A549 (cell line): ENCODE measurements around the gene CRB2. TPM values are rescaled to one million over a fixed set of nuclear protein-coding genes. Genes with fewer than 3 reads are reported as not detected.

ENCODE experiments used
- ATAC-seq, 2 experiments: fragments of 200-7000 bp in 1 of 2; fragments of >200 bp in 1 of 2; cut with Nextera tagmentation in 1 of 2; cut with Tn5 transposase in 1 of 2; 3 replicates each; pipeline versions ENCODE4 v1.8.0 to v1.9.1; 2018 to 2020; ENCODE audit warnings: mild to moderate bottlenecking in 1 of 2, moderate library complexity in 1 of 2
- CTCF ChIA-PET: fragments of 300-600 bp; sonication (Branson Sonifier 250); formaldehyde crosslinking; extraction: SDS; loops from one replicate; lab custom pipeline; 2021; ENCODE audit warnings: antibody characterized with exemption, inconsistent platforms; lab: Yijun Ruan, JAX
- POLR2A ChIA-PET: fragments of 350-600 bp; formaldehyde crosslinking; extraction: SDS; loops from one replicate; lab custom pipeline; 2021; ENCODE audit warnings: antibody characterized with exemption, inconsistent platforms; lab: Yijun Ruan, JAX
- DNase-seq, 2 experiments: peaks; one replicate each; pipeline versions ENCODE4 v3.0.0 to v3.0.0-alpha.2; 2011 to 2016; ENCODE audit warnings: low read depth in 1 of 2, low spot score in 1 of 2
- FAIRE-seq: peaks from 2 replicates; lab custom pipeline; 2011; peaks lifted over from hg19 to GRCh38; lab: Jason Lieb, UNC
- H3K27ac ChIP-seq, 2 experiments: fragments of >200 bp; sonication (Bioruptor Twin); formaldehyde crosslinking; 3 replicates each; pipeline ENCODE4 v1.5.1; 2016 to 2017
- H3K4me1 ChIP-seq: fragments of >200 bp; sonication (Bioruptor Twin); formaldehyde crosslinking; 3 replicates; pipeline ENCODE4 v1.6.1; 2016
- H3K4me2 ChIP-seq: fragments of >200 bp; sonication (Bioruptor Twin); formaldehyde crosslinking; 3 replicates; pipeline ENCODE4 v1.6.1; 2016
- H3K4me3 ChIP-seq: fragments of >200 bp; sonication (Bioruptor Twin); formaldehyde crosslinking; 3 replicates; pipeline ENCODE4 v1.5.1; 2016
- H3K9me3 ChIP-seq: fragments of >200 bp; sonication (Bioruptor Twin); formaldehyde crosslinking; 3 replicates; pipeline ENCODE4 v1.6.1; 2016
- CBX2 ChIP-seq: fragments of 200-600 bp; sonication (generic); IDR thresholded peaks from 2 replicates; pipeline ENCODE4 v1.6.1; 2016; ENCODE audit warnings: low read depth, mild to moderate bottlenecking, borderline replicate concordance
- CBX8 ChIP-seq: fragments of 200-600 bp; sonication (generic); IDR thresholded peaks from 2 replicates; pipeline ENCODE4 v1.6.1; 2016
- CEBPB ChIP-seq, 2 experiments: fragments of >200 bp in 1 of 2; sonication (Bioruptor Twin) in 1 of 2; formaldehyde crosslinking in 1 of 2; IDR thresholded peaks; 2 replicates each; pipeline ENCODE4 v1.6.1; 2012 to 2016
- CTCF ChIP-seq: fragments of >200 bp; sonication (Bioruptor Twin); formaldehyde crosslinking; IDR thresholded peaks from 3 replicates; pipeline ENCODE4 v1.5.1; 2016
- E2F6 ChIP-seq: IDR thresholded peaks from 2 replicates; pipeline ENCODE4 v1.6.1; 2012; ENCODE audit warnings: low read depth, borderline replicate concordance
- EHF ChIP-seq: fragments of 250-450 bp; sonication (Bioruptor Pico); IDR thresholded peaks from 2 replicates; pipeline ENCODE4 v1.5.0; 2020; ENCODE audit warnings: mild to moderate bottlenecking
- EP300 ChIP-seq, 2 experiments: fragments of >200 bp; sonication (Bioruptor Twin); formaldehyde crosslinking; IDR thresholded peaks; 2 replicates in 1 of 2; 3 replicates in 1 of 2; pipeline ENCODE4 v1.6.1; 2016 to 2017
- ESRRA ChIP-seq: fragments of 150-350 bp; IDR thresholded peaks from 2 replicates; pipeline ENCODE4 v1.6.1; 2014; ENCODE audit warnings: mild to moderate bottlenecking, low read length, borderline replicate concordance
- FOXS1 ChIP-seq: fragments of 250-450 bp; sonication (Bioruptor Pico); IDR thresholded peaks from 2 replicates; pipeline ENCODE4 v1.5.0; 2020; ENCODE audit warnings: mild to moderate bottlenecking, moderate library complexity
- HDAC2 ChIP-seq: fragments of 200-600 bp; sonication (generic); IDR thresholded peaks from 2 replicates; pipeline ENCODE4 v1.6.1; 2016
- HOXA7 ChIP-seq: fragments of 250-450 bp; sonication (Bioruptor Pico); IDR thresholded peaks from 2 replicates; pipeline ENCODE4 v1.5.0; 2020; ENCODE audit warnings: mild to moderate bottlenecking, moderate library complexity
- HOXB5 ChIP-seq: fragments of 250-450 bp; sonication (Bioruptor Pico); IDR thresholded peaks from 2 replicates; pipeline ENCODE4 v1.5.0; 2020; ENCODE audit warnings: mild to moderate bottlenecking, moderate library complexity
- JUN ChIP-seq, 2 experiments: fragments of >200 bp; sonication (Bioruptor Twin); formaldehyde crosslinking; IDR thresholded peaks; 2 replicates in 1 of 2; 3 replicates in 1 of 2; pipeline ENCODE4 v1.6.1; 2016 to 2017
- JUNB ChIP-seq: fragments of >200 bp; sonication (Bioruptor Twin); formaldehyde crosslinking; IDR thresholded peaks from 2 replicates; pipeline ENCODE4 v1.6.1; 2016
- MAFK ChIP-seq: fragments of 450-650 bp; IDR thresholded peaks from 2 replicates; pipeline ENCODE4 v1.6.1; 2014; ENCODE audit not compliant: partially characterized antibody
- MAZ ChIP-seq: fragments of 150-350 bp; IDR thresholded peaks from 2 replicates; pipeline ENCODE4 v1.6.1; 2014; ENCODE audit warnings: antibody characterized with exemption, low read depth, low read length, borderline replicate concordance
- NFE2L2 ChIP-seq: fragments of 150-350 bp; conservative IDR thresholded peaks from 2 replicates; pipeline ENCODE4 v1.6.1; 2014; ENCODE audit warnings: low read length
- PHF8 ChIP-seq: fragments of 200-600 bp; sonication (generic); IDR thresholded peaks from 2 replicates; pipeline ENCODE4 v1.6.1; 2016; ENCODE audit warnings: low read depth, mild to moderate bottlenecking, antibody characterized with exemption, moderate library complexity, borderline replicate concordance
- POLR2A ChIP-seq: IDR thresholded peaks from 2 replicates; pipeline ENCODE4 v1.6.1; 2012; ENCODE audit warnings: mild to moderate bottlenecking, low read length
- POLR2AphosphoS2 ChIP-seq: conservative IDR thresholded peaks from 2 replicates; pipeline ENCODE4 v1.6.1; 2012; ENCODE audit warnings: low read length, improper control_type of control experiment, inconsistent platforms
- RCOR1 ChIP-seq: fragments of 150-350 bp; IDR thresholded peaks from 2 replicates; pipeline ENCODE4 v1.6.1; 2014; ENCODE audit warnings: antibody characterized with exemption, low read length, low read depth
- RFX5 ChIP-seq: fragments of 450-650 bp; IDR thresholded peaks from 2 replicates; pipeline ENCODE4 v1.7.1; 2014; ENCODE audit warnings: antibody characterized with exemption, mild to moderate bottlenecking, moderate library complexity
- RNF2 ChIP-seq: fragments of 200-600 bp; sonication (generic); IDR thresholded peaks from 2 replicates; pipeline ENCODE4 v1.6.1; 2016; ENCODE audit warnings: low read depth, mild to moderate bottlenecking, antibody characterized with exemption, moderate library complexity, borderline replicate concordance
- TFCP2L1 ChIP-seq: fragments of 250-450 bp; sonication (Bioruptor Pico); IDR thresholded peaks from 2 replicates; pipeline ENCODE4 v1.5.0; 2021; ENCODE audit warnings: mild to moderate bottlenecking
- TP53 ChIP-seq: fragments of 250-450 bp; sonication (Bioruptor Pico); IDR thresholded peaks from 2 replicates; pipeline ENCODE4 v1.5.0; 2021; ENCODE audit warnings: mild to moderate bottlenecking, moderate library complexity
- ZFP36 ChIP-seq: fragments of 450-650 bp; IDR thresholded peaks from 2 replicates; pipeline ENCODE4 v1.6.1; 2014; ENCODE audit warnings: borderline replicate concordance; ENCODE audit not compliant: partially characterized antibody
- ZNF302 ChIP-seq: fragments of 250-450 bp; sonication (Bioruptor Pico); IDR thresholded peaks from 2 replicates; pipeline ENCODE4 v1.9.0; 2021; ENCODE audit warnings: inconsistent platforms, mild to moderate bottlenecking, moderate library complexity
- ZSCAN20 ChIP-seq: fragments of 250-450 bp; sonication (Bioruptor Pico); IDR thresholded peaks from 2 replicates; pipeline ENCODE4 v1.8.0; 2022; ENCODE audit warnings: mild to moderate bottlenecking, moderate library complexity
- WGBS: methylation state at CpG from one replicate; pipeline ENCODE4 v1.1.6; 2017; ENCODE audit errors: missing lambda C conversion rate; 5-methylcytosine and 5-hydroxymethylcytosine counted together
- polyA plus RNA-seq, 4 experiments: library from polyadenylated mRNA; depleted of rRNA in 3 of 4; stranded (reverse); fragments of >200 nt; fragmentation: RNase III in 1 of 4; extraction: RNeasy Plus Mini Kit Qiagen cat#74134 plus additional on column Dnase treatment in 1 of 4; gene quantifications; 2 replicates in 3 of 4; 3 replicates in 1 of 4; pipeline ENCODE4 v1.2.3, GENCODE V29; 2011 to 2017
- TF ChIP-seq, protein P1 (sequence below): fragments of 200-600 bp; sonication (generic); IDR thresholded peaks from 2 replicates; pipeline ENCODE4 v1.6.1; 2016; ENCODE audit warnings: antibody characterized with exemption, mild to moderate bottlenecking, moderate library complexity
- TF ChIP-seq, protein P2 (sequence below): IDR thresholded peaks from 2 replicates; pipeline ENCODE4 v1.6.1; 2012
- TF ChIP-seq, protein P3 (sequence below): fragments of 150-350 bp; IDR thresholded peaks from 2 replicates; pipeline ENCODE4 v1.6.1; 2014; ENCODE audit warnings: low read depth, mild to moderate bottlenecking, low read length

Gene CRB2
- polyA plus RNA-seq, 2 of the 4 experiments (the other 2 are of a cell fraction) = 0.01 to 0.05 TPM

- no peaks in the 10 kb centered on the region for H3K9me3 ChIP-seq
- no peak for DNase-seq
- no peak overlapping the region for H3K27ac ChIP-seq
- H3K4me1 ChIP-seq = no peaks in the 10 kb centered on the region
- peak; percentile 12; a peak in 2 of 6 replicates for ATAC-seq
- POLR2A ChIA-PET = no interaction called here
- FAIRE-seq = no peak
- H3K4me2 ChIP-seq = no peak overlapping the region
- TF ChIP-seq, protein P1, sequence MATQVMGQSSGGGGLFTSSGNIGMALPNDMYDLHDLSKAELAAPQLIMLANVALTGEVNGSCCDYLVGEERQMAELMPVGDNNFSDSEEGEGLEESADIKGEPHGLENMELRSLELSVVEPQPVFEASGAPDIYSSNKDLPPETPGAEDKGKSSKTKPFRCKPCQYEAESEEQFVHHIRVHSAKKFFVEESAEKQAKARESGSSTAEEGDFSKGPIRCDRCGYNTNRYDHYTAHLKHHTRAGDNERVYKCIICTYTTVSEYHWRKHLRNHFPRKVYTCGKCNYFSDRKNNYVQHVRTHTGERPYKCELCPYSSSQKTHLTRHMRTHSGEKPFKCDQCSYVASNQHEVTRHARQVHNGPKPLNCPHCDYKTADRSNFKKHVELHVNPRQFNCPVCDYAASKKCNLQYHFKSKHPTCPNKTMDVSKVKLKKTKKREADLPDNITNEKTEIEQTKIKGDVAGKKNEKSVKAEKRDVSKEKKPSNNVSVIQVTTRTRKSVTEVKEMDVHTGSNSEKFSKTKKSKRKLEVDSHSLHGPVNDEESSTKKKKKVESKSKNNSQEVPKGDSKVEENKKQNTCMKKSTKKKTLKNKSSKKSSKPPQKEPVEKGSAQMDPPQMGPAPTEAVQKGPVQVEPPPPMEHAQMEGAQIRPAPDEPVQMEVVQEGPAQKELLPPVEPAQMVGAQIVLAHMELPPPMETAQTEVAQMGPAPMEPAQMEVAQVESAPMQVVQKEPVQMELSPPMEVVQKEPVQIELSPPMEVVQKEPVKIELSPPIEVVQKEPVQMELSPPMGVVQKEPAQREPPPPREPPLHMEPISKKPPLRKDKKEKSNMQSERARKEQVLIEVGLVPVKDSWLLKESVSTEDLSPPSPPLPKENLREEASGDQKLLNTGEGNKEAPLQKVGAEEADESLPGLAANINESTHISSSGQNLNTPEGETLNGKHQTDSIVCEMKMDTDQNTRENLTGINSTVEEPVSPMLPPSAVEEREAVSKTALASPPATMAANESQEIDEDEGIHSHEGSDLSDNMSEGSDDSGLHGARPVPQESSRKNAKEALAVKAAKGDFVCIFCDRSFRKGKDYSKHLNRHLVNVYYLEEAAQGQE = no peak
- TF ChIP-seq FOXS1 (CRISPR knock-in tag) (no peak), CEBPB (IDR thresholded peaks at IDR 0.05) (no peak), RCOR1 (no peak), HOXA7 (CRISPR knock-in tag) (no peak), HDAC2 (no peak), CBX2 (no peak), NFE2L2 (no peak), EP300 (IDR thresholded peaks at IDR 0.05) (no peak), PHF8 (no peak), JUN (IDR thresholded peaks at IDR 0.05) (no peak), RFX5 (no peak), CTCF (no peak), ESRRA (no peak), JUNB (no peak), ZFP36 (no peak), RNF2 (no peak)
- TF ChIP-seq, protein P2, sequence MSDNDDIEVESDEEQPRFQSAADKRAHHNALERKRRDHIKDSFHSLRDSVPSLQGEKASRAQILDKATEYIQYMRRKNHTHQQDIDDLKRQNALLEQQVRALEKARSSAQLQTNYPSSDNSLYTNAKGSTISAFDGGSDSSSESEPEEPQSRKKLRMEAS = no peak
- no peak overlapping the region for H3K4me3 ChIP-seq
- CTCF ChIA-PET = interaction anchor here (1.0 to 2.0 kb wide), 3 partner anchors 9 to 23 kb away, joined by 3 to 10 read pairs (median 3); no protein-coding TSS in a partner anchor
- 72% methylated on average over 18 of the region's 21 CpGs for WGBS
Measured at GRCh38 chr9:123377211-123377971, 21.4 kb downstream of the CRB2 start.

DNA sequence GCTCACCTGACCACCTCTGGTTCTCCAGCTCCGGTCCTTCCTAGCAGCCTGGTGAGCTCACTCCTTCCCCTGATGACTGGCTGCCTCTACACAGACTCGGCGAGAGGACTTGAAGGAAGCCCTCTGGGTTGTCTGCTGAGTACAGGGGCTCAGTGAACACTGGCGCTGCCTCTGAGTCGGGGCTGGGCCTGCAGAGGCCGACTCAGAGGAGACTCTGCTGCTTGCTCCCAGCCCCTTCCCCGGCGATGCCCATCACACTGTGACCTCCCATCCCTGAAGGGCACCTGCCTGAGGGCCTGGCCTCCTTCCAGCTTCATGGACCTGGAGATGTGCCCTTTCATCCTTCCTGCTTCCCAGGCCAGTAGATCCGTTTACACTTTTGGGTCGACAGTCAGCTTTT lies 22.0 kb downstream of the CRB2 start:
- Histone ChIP-seq H3K9me3 (no peaks in the 10 kb centered on the region), H3K4me3 (no peak overlapping the region), H3K27ac (no peak overlapping the region), H3K4me1 (no peaks in the 10 kb centered on the region), H3K4me2 (no peak overlapping the region)
- ChIA-PET CTCF (interaction anchor here (1.0 to 2.0 kb wide), 3 partner anchors 9 to 24 kb away, joined by 3 to 10 read pairs (median 3); no protein-coding TSS in a partner anchor), POLR2A (no interaction called here)
- 69% methylated on average over 7 of the region's 10 CpGs for WGBS
- FAIRE-seq = no peak
- peak in 1 of 2 experiments; percentile 9; a peak in 2 of 6 replicates for ATAC-seq
- TF ChIP-seq, protein P3, sequence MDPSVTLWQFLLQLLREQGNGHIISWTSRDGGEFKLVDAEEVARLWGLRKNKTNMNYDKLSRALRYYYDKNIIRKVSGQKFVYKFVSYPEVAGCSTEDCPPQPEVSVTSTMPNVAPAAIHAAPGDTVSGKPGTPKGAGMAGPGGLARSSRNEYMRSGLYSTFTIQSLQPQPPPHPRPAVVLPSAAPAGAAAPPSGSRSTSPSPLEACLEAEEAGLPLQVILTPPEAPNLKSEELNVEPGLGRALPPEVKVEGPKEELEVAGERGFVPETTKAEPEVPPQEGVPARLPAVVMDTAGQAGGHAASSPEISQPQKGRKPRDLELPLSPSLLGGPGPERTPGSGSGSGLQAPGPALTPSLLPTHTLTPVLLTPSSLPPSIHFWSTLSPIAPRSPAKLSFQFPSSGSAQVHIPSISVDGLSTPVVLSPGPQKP = no peak
- TF ChIP-seq MAFK (no peak), CBX8 (no peak), E2F6 (no peak), CBX2 (no peak), MAZ (no peak), RNF2 (no peak), ZSCAN20 (CRISPR knock-in tag) (no peak), POLR2A (no peak), ZNF302 (CRISPR knock-in tag) (no peak), POLR2AphosphoS2 (no peak), EHF (no peak), PHF8 (no peak), TFCP2L1 (CRISPR knock-in tag) (no peak), TP53 (CRISPR knock-in tag) (no peak), HOXB5 (CRISPR knock-in tag) (no peak)
- DNase-seq = no peak
